Measurements from ENCODE around the gene GPI. TPM values are rescaled to one million over a fixed set of nuclear protein-coding genes. Genes with fewer than 3 reads are reported as not detected.

The GPI gene
- total and polyA plus RNA-seq, 2 of the 8 experiments (the other 6 are each of a cell fraction or from before 2014, with no cell fraction given): 171 to 360 TPM

DNA sequence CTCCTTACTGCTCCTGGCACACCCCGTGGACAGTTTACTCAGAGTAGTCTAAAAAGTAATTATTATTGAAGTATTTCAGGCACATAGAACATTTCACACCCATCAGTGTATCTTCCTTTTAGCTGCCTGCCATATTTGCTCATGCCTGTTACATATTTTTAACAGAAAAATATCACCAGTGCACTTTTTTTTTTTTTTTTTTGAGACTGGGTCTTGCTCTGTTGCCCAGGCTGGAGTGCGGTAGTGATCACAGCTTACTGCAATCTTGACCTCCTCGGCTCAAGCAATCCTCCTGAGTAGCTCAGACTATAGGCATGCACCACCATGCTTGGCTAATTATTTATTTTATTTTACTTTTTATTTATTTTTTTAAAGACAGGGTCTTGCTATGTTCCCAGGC lies 40.7 kb upstream of the GPI start (continued):
- no peak for TF ChIP-seq RXRA (IDR thresholded peaks at IDR 0.05; ENCODE audit: insufficient read depth, low read depth, low read length)
- no peak for TF ChIP-seq YY1 (IDR thresholded peaks at IDR 0.05; ENCODE audit: low read depth, low read length)
- TF ChIP-seq CREB1 (IDR thresholded peaks at IDR 0.05): no peak
- TF ChIP-seq, protein P1, sequence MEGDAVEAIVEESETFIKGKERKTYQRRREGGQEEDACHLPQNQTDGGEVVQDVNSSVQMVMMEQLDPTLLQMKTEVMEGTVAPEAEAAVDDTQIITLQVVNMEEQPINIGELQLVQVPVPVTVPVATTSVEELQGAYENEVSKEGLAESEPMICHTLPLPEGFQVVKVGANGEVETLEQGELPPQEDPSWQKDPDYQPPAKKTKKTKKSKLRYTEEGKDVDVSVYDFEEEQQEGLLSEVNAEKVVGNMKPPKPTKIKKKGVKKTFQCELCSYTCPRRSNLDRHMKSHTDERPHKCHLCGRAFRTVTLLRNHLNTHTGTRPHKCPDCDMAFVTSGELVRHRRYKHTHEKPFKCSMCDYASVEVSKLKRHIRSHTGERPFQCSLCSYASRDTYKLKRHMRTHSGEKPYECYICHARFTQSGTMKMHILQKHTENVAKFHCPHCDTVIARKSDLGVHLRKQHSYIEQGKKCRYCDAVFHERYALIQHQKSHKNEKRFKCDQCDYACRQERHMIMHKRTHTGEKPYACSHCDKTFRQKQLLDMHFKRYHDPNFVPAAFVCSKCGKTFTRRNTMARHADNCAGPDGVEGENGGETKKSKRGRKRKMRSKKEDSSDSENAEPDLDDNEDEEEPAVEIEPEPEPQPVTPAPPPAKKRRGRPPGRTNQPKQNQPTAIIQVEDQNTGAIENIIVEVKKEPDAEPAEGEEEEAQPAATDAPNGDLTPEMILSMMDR (IDR thresholded peaks at IDR 0.05; ENCODE audit: control extremely low read depth in 1 of 3, insufficient read depth in 1 of 3, low read depth in 1 of 3, low read length in 3 of 3): no peak
- no peak for TF ChIP-seq POLR2A (IDR thresholded peaks at IDR 0.05; ENCODE audit: control extremely low read depth in 1 of 2, low read depth in 2 of 2, low read length in 2 of 2)
- TF ChIP-seq, protein P2, sequence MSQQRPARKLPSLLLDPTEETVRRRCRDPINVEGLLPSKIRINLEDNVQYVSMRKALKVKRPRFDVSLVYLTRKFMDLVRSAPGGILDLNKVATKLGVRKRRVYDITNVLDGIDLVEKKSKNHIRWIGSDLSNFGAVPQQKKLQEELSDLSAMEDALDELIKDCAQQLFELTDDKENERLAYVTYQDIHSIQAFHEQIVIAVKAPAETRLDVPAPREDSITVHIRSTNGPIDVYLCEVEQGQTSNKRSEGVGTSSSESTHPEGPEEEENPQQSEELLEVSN (IDR thresholded peaks at IDR 0.05): no peak
